Activated T-cell treated with anti-CD3 and anti-CD28 coated beads, Interleukin-2, amount 50 U/mL, for 4 hours (primary cell): ENCODE measurements around the gene DLEU7. TPM values are rescaled to one million over a fixed set of nuclear protein-coding genes. Genes with fewer than 3 reads are reported as not detected.
A peak's percentile ranks its signal among the peaks of the same experiment; 100 is the strongest.

ENCODE experiments used
- ATAC-seq, 2 donors: fragments of 200-7000 bp; cut with Tn5 transposase; one replicate each; pipeline ENCODE4 v1.10.0; 2021
- DNase-seq: peaks from one replicate; pipeline ENCODE4 v3.0.0-alpha.2; 2020
- H3K27me3 Mint-ChIP-seq: one replicate; pipeline ENCODE4 v1.8.0; 2021; ENCODE audit warnings: low read depth, mixed read lengths
- H3K36me3 Mint-ChIP-seq: one replicate; pipeline ENCODE4 v1.8.0; 2022; ENCODE audit warnings: mixed read lengths; ENCODE audit not compliant: insufficient read depth
- H3K4me1 Mint-ChIP-seq: one replicate; pipeline ENCODE4 v1.8.0; 2021; ENCODE audit warnings: low read depth, mixed read lengths
- H3K4me3 Mint-ChIP-seq: one replicate; pipeline ENCODE4 v1.8.0; 2021; ENCODE audit warnings: mild to moderate bottlenecking, moderate library complexity, mixed read lengths
- H3K9me3 Mint-ChIP-seq: one replicate; pipeline ENCODE4 v1.8.0; 2021; ENCODE audit warnings: mixed read lengths
- total RNA-seq, 3 donors: library from RNA; stranded (reverse); gene quantifications; one replicate each; pipeline ENCODE4 v1.2.1, GENCODE V29; 2021

The DLEU7 gene
- total RNA-seq, 3 donors from 2014 or later: not detected

DNA sequence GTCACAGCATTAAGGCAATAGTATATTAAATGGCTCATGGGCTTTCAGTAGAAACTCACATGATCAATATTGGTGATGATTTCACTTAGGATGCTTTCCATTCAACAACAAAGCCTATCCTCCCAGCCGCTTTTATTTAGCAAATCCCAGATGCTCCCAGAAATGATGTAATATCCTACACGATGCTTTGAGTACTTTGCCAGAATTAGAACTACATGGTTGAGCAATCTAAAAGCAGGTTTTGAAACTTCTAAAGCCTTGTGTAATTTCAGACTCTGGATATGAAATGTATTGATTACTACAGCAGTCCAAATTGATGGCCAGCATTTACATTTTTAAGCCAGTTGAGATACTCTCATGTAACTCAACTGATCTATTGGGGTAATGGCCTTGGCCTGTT, 13.6 kb downstream of the DLEU7 start:
- Mint-ChIP-seq H3K4me1 (no peaks in the 10 kb centered on the region), H3K36me3 (no peaks in the 10 kb centered on the region), H3K9me3 (peaks cover 8% of the 10 kb centered on the region), H3K27me3 (peaks cover 2% of the 10 kb centered on the region), H3K4me3 (no peak overlapping the region)
- ATAC-seq (no peak), DNase-seq (no peak)

DNA sequence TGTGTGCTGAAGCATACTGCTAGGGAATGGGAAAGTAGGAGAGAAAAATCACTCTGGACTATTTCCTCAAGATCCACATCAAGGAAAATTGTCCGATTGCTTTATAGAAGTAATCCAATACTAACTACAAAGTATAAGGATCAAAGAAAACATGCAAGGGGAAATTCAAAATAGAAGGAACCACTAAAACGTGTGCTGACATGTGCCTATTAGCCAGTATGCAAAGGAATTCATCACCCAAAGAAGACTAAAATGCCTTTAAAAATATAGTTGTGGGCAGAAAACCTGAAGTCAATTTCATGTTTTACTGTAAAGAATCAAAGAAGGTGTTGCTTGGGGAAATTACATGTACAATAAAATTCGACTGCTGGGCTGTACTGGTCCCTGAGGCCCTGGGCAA, 14.3 kb downstream of the DLEU7 start:
- Mint-ChIP-seq H3K36me3 (no peaks in the 10 kb centered on the region), H3K9me3 (peaks cover 8% of the 10 kb centered on the region), H3K27me3 (peaks cover 2% of the 10 kb centered on the region), H3K4me3 (no peak overlapping the region), H3K4me1 (no peaks in the 10 kb centered on the region)
- no peak for DNase-seq
- no peak for ATAC-seq

DNA sequence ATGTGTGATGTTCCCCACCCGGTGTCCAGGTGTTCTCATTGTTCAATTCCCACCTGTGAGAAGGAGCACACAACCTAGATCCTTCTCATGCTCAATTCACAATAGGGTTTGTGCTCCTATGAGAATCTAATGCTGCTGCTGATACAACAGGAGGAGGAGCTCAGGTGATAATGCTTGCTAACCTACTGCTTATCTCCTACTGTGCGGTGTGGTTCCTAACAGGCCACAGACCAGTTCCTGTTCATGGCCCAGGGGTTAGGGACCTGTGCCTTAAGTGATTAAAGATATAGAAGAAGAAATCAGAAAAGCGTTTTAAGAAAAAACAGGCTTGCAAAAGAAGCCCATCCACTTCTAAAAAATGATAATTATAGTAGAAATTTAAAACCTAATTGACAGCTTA, 17.5 kb downstream of the DLEU7 start:
- no peak for DNase-seq
- peaks cover 2% of the 10 kb centered on the region for H3K27me3 Mint-ChIP-seq
- ATAC-seq: no peak
- H3K36me3 Mint-ChIP-seq: no peaks in the 10 kb centered on the region
- H3K9me3 Mint-ChIP-seq: no peaks in the 10 kb centered on the region
- H3K4me3 Mint-ChIP-seq: no peak overlapping the region
- H3K4me1 Mint-ChIP-seq: no peaks in the 10 kb centered on the region

DNA sequence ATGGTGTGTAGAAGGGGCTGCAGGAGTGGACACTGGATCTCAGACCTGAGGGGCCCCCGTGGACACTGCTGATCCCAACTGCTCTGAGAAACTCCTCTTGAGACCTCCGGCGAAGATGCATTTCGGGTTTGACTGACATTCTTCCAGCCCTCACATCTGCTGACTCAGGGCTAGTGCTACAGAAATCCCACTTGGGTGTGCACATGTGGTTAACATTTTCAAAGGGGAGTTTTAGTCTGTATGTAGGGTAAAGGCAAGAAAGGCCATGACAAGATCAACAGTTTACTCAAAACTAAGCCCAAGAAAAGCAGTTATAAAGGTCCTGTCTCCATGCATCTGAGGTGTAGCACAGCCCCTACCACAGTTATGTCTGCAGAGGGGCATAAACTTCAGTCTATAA, 31.2 kb downstream of the DLEU7 start:
- DNase-seq: no peak
- peaks cover 4% of the 10 kb centered on the region for H3K4me1 Mint-ChIP-seq
- no peak overlapping the region for H3K4me3 Mint-ChIP-seq
- H3K9me3 Mint-ChIP-seq: no peaks in the 10 kb centered on the region
- no peaks in the 10 kb centered on the region for H3K27me3 Mint-ChIP-seq
- no peaks in the 10 kb centered on the region for H3K36me3 Mint-ChIP-seq
- no peak for ATAC-seq

DNA sequence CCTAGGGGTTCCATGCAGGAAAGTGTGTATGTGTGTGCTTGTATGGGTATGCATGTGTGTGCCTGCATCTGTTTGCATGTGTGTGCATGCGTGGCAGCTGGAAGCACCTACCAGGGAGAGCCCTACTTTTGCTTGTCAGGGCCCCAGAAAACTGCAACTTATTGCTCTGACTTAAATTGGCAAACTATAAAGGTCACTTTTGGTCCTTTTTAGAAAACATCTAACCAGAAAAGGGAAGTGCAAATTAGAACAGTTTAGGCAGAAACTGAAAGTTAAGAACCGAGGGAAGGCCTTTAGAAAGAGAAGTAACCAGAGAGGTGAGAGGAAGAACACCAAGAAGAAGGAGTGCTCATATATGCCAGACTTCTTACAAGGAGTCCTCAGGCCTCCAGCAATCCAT, 32.5 kb downstream of the DLEU7 start:
- Mint-ChIP-seq H3K36me3 (no peaks in the 10 kb centered on the region), H3K4me3 (no peak overlapping the region), H3K4me1 (peaks cover 4% of the 10 kb centered on the region), H3K9me3 (peaks cover under 1% of the 10 kb centered on the region), H3K27me3 (no peaks in the 10 kb centered on the region)
- no peak for DNase-seq
- ATAC-seq: no peak

DNA sequence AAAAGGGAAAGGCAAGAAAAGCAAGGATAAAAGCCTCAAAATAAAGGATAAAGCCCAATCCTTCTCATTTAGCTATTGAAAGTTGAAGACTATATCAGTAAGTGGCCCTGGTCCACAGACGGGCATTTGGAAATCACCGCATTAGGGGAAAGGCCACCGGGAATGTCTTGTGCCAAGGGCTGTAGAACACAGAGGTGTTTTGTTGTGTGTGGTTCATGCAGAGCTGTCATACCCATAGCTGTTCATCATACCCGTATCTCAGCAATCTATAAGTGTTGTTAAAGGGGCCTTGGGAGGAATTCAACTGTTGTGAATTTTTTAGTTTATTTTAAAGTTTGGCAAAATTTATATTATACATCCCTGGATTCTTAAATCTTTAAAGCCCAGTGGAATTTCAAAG, 33.0 kb downstream of the DLEU7 start:
- H3K4me3 Mint-ChIP-seq: no peak overlapping the region
- DNase-seq: no peak
- H3K36me3 Mint-ChIP-seq: peaks cover 2% of the 10 kb centered on the region
- peaks cover 4% of the 10 kb centered on the region for H3K4me1 Mint-ChIP-seq
- H3K27me3 Mint-ChIP-seq: no peaks in the 10 kb centered on the region
- no peak for ATAC-seq
- H3K9me3 Mint-ChIP-seq: peaks cover 6% of the 10 kb centered on the region

DNA sequence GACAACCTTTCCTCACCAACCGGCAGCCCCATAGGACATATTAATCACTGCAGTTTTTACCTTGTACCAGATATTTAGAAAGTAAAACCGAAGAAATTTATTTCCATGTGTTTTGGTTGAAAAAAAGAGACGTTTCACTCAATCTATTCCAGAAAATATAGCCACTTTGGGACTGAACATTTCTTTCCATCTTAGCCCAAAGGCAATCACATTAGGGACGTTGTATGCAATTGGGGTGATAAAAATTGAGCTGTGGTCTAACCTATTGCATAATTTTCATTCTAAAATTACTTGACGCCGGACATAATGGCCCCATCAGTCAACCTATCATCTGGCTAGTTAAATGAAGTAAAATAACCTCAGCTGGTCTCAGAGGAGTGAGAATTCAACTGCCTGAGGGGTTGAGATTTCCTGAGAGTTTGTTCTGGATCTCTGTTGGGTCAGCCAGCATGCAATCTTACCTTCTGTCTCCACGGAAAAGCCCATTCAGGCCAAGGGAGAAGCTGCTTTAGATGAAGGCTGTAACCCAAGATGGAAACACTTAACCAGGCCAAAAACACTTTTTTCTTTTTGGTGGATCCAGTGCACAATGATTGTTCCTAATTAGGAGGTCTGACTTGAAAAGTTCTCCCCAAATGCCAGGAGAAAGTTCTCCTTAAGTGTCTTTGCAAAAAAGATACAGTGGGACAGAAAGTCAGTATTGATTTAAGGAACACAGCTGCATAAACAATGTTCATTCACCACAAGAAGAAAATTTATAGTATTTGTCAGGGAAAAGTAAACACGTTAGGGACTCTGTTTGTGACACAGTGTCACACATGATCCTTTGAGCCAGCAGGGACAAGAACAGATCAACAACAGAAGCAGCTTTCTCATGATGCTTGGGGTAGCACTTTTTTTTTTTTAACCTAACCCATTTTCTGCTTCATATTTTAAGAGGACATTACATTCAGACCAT, 34.1 kb downstream of the DLEU7 start:
- Mint-ChIP-seq H3K36me3 (peaks cover 3% of the 10 kb centered on the region), H3K4me3 (no peak overlapping the region), H3K27me3 (no peaks in the 10 kb centered on the region), H3K4me1 (peaks cover 4% of the 10 kb centered on the region), H3K9me3 (peaks cover 8% of the 10 kb centered on the region)
- DNase-seq: no peak
- ATAC-seq: no peak

DNA sequence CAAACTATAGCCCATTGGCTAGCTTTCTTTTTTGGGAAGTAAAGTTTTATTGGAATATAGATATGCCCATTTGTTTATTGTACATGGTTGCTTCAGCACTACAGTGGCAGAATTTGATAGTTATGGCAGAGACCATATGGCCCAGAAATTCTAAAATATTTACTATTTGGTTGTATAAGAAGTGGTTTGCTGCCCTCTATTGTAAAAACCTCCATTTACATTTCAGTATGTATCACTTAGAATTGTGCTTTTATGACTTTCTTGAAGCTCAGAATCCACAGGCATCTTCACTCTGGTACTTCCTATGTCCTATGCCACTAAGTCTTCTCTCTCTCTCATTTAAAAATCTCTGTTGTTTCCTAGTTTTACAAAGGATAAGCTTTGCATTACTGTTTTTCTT, 37.7 kb downstream of the DLEU7 start:
- Mint-ChIP-seq H3K36me3 (peaks cover 3% of the 10 kb centered on the region), H3K4me3 (no peak overlapping the region), H3K27me3 (no peaks in the 10 kb centered on the region), H3K9me3 (peaks cover 8% of the 10 kb centered on the region), H3K4me1 (peaks cover 3% of the 10 kb centered on the region)
- DNase-seq (no peak), ATAC-seq (no peak)

DNA sequence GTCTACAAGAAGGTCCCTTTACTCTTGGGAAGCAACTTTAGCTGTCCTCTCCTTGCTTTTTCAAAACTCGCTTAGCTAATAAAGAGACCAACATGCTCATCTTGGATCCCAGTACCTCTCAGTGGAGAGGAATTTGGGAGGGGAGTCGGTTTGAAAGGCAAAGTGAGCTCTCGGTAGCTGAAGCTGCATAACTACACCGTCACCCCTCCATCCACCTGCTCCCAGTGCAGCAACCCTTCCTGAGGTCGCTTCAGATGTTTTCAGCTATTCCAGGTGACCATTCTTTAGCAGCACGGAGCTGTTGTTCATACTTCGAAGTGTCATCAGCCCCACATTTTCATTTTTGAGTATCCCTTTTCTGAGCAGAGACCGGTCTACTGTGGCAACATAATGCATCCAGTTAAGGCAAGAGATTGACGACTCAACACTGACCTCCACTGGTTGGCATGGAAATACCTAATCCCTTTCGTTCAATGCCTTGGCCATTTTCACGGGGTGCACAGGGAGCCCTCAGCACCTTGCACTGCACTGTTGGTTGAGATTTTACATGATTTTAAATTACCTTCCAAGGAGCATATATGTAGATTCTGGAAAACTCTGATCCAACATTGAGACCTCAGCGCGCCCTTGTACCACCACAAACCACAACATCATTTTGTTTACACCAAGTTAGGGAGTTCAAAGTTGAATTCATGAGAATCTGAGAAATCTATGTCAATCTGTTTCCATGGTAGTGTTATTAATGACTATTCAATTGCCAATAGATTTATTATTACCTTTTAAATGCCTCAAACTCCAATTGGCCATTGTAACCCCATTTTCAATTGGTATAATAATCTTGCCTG, 42.2 kb downstream of the DLEU7 start:
- no peaks in the 10 kb centered on the region for H3K27me3 Mint-ChIP-seq
- no peak overlapping the region for H3K4me3 Mint-ChIP-seq
- ATAC-seq: peak; percentile 93 to 96
- peak; percentile 48 for DNase-seq
- peaks cover 8% of the 10 kb centered on the region for H3K4me1 Mint-ChIP-seq
- peaks cover 3% of the 10 kb centered on the region for H3K36me3 Mint-ChIP-seq
- H3K9me3 Mint-ChIP-seq: peaks cover 8% of the 10 kb centered on the region

DNA sequence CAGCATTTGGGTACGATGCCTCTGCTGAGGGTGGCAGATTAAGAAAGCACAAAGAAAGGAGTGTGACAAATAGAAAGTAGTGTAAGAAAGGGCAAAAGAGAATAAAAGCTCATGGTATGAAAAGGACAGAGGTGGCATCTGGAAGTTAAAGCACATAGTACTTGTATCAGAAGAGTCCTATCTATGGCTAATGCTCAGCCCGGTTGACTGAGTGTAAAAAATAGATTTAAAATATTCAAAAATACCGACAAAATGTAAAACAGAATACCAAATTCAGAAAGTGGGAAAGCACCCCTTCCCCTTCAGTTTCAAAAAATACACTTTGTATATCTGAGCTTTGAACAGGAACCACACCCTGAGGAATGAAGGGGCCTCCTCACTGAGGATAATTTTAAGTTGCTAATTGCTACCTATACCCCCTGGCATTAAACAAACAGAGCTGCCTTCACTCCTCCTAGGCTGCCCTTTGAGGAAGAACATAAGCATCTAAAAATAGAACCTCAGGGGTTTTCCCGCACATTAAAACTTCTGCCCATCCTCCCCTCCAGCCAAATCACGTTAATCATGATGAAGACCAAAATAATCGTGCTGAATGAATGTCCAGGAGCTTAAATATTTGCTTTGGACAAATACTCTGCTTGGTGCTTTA, 43.3 kb downstream of the DLEU7 start:
- ATAC-seq (no peak), DNase-seq (no peak)
- Mint-ChIP-seq H3K36me3 (no peaks in the 10 kb centered on the region), H3K4me1 (peaks cover 8% of the 10 kb centered on the region), H3K4me3 (no peak overlapping the region), H3K27me3 (no peaks in the 10 kb centered on the region), H3K9me3 (no peaks in the 10 kb centered on the region)

DNA sequence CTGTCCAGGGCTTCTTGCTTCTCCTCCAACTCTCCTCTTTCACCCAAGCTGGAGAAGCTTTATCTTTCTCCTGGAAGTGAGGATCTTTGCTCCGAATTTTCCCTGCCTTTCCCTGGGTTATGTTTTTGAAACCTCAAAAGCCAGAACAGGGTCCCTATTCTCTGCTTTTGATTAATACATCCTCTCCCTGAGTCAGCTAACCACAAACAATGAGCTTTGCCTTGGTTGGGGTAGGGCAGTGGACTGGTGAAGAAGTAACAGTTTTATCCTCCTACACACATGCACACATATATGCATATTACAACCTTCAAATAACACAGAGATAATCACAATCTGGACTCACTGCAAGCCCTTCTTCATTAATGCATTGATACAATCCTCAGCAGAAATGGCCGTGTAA, 44.6 kb downstream of the DLEU7 start:
- Mint-ChIP-seq H3K27me3 (no peaks in the 10 kb centered on the region), H3K9me3 (no peaks in the 10 kb centered on the region), H3K4me1 (peaks cover 8% of the 10 kb centered on the region), H3K36me3 (no peaks in the 10 kb centered on the region), H3K4me3 (no peak overlapping the region)
- DNase-seq (no peak), ATAC-seq (no peak)

DNA sequence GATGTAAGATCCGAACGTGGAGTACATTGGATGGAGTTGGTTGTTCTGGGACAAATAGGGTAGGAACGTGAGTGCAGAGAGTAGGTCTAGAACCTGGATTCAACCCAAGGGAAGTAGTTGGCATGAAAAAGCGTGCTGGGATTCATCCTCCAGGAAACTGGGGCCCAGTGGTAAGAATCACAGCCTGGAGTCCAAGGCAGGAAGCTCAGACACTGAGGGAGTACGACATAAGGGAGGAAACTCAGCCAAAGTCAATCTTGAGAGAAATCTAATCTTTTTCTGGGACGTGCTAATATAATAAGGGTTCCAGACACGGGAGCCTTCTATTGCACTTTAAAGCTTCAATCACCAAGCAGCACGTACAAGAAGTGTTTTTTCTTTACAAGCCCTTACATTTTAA, 46.4 kb downstream of the DLEU7 start:
- no peak for DNase-seq
- ATAC-seq: no peak
- H3K36me3 Mint-ChIP-seq: no peaks in the 10 kb centered on the region
- H3K9me3 Mint-ChIP-seq: peaks cover 5% of the 10 kb centered on the region
- H3K27me3 Mint-ChIP-seq: no peaks in the 10 kb centered on the region
- H3K4me3 Mint-ChIP-seq: no peak overlapping the region
- peaks cover 8% of the 10 kb centered on the region for H3K4me1 Mint-ChIP-seq

DNA sequence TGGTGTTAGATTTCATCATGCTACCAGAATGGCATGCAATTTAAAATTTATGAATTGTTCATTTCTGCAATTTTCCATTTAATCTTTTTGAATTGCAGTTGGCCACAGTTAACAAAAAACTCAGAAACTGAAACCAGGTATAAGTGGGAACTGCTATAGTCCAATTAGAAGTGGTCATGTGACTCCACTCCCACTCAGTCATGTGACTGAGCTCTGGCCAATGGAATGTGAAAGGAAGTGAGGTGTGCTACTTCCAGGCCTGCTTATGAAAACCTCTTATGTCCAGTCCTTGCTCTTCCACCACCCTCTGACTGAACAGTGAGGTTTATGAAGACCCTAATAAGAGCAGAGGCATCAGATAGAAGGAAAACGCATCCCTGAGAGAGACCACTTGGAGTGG, 47.0 kb downstream of the DLEU7 start:
- peaks cover 8% of the 10 kb centered on the region for H3K4me1 Mint-ChIP-seq
- H3K9me3 Mint-ChIP-seq: peaks cover 5% of the 10 kb centered on the region
- no peaks in the 10 kb centered on the region for H3K36me3 Mint-ChIP-seq
- no peak for ATAC-seq
- H3K27me3 Mint-ChIP-seq: no peaks in the 10 kb centered on the region
- no peak overlapping the region for H3K4me3 Mint-ChIP-seq
- no peak for DNase-seq

DNA sequence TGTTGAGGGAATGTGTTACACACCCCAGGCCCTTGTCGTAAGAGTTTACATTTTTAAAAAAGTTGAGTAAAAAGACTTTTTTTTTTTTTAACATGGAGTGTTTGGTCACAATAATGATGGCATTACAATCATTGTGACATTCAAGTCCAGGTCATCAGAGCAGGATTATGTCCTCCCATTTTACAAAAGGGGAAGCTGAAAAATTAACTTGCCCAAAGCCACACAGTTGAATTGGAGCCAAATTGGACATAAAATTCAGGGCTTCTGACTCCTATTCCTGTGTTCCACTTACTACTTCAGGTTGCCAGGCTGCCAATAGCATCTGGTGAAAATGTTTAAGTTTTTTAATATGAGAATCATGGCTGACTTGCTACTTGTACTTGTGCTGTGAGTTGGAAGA, 49.3 kb downstream of the DLEU7 start:
- no peak for ATAC-seq
- no peak for DNase-seq
- Mint-ChIP-seq H3K36me3 (no peaks in the 10 kb centered on the region), H3K4me3 (no peak overlapping the region), H3K4me1 (peaks cover 3% of the 10 kb centered on the region), H3K9me3 (peaks cover 5% of the 10 kb centered on the region), H3K27me3 (no peaks in the 10 kb centered on the region)
